NCI-H146 treated with DMSO at 0.1 percent for 48 hours (cell line): ENCODE results near the gene PANK4.

ENCODE experiments used
- DNase-seq: peaks from one replicate; lab custom pipeline; 2025; ENCODE audit not compliant: unreplicated experiment; lab: John Stamatoyannopoulos, UW

The PANK4 gene

DNA sequence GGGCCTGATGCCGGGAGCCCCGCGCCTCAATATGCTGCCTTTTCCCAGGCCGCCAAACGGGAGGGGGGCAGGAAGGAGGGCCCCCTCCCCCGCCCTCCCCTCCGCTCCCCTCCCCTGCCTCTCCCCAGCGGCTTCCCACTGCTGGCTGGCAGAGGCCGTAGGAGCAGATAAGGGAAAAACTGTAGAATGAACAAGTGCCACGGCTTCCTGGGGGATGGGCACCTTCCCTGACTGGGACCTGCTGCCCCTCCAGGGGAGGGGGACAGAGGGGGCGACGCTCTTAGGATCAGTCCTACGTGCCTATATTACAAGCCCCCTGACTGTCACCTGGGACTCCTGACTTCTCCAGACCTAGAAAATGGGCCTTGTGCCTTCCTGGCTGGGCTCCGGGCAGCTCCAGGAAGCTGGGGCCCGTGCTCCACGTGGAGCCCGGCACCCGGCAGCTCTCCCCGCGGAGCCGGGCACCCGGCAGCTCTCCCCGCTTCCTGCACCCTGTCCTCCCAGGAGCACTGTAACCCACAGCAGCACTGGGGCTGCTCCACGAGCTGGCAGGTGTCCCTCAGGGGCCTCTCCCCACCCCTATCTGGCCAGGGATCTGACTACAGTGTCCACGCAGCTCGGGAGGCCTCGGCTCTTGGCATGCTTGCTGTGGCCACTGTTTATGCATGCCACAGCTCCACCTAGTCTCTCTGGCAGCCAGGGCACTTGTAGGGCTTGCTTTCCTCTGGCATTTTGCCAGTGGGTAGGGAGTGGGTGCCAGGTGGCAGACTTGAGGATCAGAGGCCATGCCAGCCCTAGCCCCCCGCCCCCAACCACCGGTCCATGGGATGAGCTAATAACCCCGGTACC, 4.3 kb upstream of the PANK4 start:
- DNase-seq: no peak

GRCh38 chr1:2529784-2530512, 3.6 kb upstream of the PANK4 start, which contains the start of gene HES5:
TSS of gene HES5 (minus strand) at chr1:2530263. CDS start at chr1:2530164, 99 bp downstream.
- DNase-seq: no peak

DNA sequence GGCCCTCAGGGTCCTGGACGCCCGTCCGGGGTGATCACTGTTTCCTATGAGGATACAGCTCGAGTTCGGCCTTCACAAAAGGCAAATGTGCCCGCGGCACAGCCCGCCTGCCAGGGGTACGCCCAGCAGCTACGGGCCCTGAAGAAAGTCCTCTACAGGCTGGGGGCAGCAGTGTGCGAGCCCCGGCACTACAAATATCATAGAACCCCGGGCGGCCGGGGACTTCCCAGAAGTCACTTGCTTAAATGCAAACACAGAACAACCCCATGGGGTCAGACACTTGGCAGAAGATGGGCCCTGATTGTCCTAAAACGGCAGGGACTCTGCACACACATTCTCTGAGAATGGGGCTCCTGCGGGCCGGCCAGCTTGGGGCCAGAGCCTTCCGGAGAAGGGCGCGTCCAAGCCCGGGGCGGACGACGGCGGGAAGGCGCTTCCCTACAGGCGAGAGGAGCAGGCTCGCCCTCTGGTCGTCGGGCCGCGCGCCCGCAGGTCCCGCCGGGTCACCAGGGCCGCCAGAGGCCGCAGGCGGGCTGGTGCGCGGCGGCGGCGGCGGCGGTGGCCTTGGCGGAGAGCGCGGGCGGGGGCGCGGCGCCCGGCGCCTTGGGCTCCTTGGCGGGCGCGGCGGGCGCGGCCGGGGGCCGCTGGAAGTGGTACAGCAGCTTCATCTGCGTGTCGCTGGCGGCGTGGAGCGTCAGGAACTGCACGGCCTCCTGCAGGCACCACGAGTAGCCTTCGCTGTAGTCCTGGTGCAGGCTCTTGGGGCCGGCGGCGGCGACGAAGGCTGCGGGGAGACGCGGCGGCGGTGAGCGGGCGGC, 2.8 kb upstream of the PANK4 start:
- DNase-seq: no peak

DNA sequence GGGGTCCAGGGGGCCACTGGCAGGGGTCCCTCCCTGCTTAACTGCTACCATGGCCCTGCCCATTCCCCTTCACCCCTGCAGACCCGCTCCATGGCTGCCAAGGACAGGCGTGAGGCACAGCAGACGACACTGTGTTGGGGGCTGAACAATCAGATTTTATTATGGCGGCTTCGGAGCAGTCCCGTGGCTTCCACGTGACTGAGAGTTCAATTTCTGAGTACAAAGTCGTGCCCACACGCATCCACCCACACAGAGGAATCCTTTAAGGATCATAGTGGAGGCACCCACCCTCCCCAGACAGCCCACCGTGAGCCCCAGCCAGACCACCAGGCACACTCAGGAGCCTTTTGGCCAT, 2.2 kb upstream of the PANK4 start:
- DNase-seq: no peak

- no peak for DNase-seq
Observed at GRCh38 chr1:2528016-2528415, 1.6 kb upstream of the PANK4 start.

GRCh38 chr1:2527556-2527860, 1.1 kb upstream of the PANK4 start:
- DNase-seq: no peak

GRCh38 chr1:2526824-2527555, 594 bp upstream of the PANK4 start:
- DNase-seq: no peak

- no peak for DNase-seq
Observed at GRCh38 chr1:2525572-2525919, 850 bp downstream of the PANK4 start.

GRCh38 chr1:2523891-2524609, 2.3 kb downstream of the PANK4 start:
- DNase-seq: no peak

GRCh38 chr1:2523191-2523890, 3.1 kb downstream of the PANK4 start:
- DNase-seq: no peak

GRCh38 chr1:2522230-2522629, 4.2 kb downstream of the PANK4 start:
- no peak for DNase-seq

- DNase-seq: no peak
Observed at GRCh38 chr1:2520806-2521205, 5.6 kb downstream of the PANK4 start.

DNA sequence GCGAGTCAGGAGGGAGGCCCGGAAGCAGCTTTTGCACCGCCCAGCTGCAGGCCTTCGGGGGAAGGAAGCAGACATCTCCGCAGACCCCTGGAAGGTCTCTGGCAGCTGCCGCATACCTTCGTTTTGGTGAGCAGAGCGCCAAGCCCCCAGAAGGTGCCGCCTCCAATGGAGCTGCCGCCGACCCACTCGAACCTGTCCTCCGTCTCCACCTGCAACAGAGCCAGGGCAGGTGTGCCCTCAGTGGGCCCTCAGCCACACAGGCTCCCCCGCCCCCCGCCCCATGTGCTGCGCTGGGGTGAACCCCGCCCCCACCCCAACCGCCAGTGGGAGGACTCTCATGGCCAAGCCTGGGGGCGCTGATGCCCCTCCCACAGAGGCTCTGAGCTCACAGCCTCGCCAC, 6.2 kb downstream of the PANK4 start:
- no peak for DNase-seq

GRCh38 chr1:2519729-2520128, 6.7 kb downstream of the PANK4 start:
- DNase-seq: no peak

DNA sequence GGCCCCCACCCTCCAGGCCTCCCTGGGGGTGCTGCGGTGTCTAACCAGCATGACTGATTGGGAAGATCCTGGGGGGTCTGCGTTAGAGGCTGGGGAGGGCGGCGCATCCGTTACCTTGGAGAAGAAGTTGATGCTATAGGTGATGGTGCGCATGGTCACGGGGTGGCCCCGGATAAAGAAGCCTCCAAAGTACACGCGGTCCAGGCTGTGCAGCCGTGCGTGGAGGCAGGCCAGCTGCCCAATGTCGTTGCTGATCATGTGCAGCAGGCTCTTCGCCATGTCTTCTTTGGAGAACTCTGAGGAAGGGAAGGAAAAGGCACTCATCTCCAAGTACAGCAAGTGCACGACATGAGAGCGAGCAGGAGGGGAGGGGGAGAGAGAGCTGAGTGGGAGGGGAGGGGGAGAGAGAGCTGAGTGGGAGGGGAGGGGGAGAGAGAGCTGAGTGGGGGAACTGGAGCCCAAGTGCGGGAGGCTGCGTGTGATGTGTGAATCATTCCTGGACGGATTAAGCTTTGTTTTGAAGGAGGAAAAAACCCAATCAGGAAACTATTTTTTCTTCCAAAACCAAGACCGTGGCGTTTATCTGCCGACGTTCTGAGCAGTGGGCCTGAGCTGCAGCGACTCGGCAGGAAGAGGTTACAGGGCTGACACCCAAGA, 7.2 kb downstream of the PANK4 start:
- no peak for DNase-seq

- DNase-seq: no peak
Observed at GRCh38 chr1:2518528-2518927, 7.9 kb downstream of the PANK4 start.

DNA sequence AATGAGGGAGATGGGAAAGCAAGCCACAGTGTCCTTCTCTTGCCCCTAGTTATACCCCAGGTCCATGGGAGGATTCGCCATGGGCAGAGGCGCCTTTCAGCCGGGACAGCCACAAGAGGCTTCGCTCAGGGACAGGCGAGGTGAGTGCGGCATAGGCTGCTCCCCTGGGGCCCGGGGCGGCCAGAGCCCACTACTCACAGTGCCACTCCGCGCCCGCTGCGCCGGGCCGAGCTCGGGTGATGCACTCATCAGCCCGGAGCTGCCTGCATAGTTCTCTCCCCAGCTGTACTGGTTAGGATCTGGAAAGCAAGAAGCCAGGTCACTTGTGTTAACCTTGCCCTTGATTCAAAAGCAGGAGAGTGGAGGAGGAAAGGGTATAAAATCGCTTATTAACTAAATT, 8.4 kb downstream of the PANK4 start:
- DNase-seq: no peak

- DNase-seq: no peak
Observed at GRCh38 chr1:2516946-2517345, 9.4 kb downstream of the PANK4 start.

GRCh38 chr1:2516124-2516523, 10.3 kb downstream of the PANK4 start:
- DNase-seq: no peak

DNA sequence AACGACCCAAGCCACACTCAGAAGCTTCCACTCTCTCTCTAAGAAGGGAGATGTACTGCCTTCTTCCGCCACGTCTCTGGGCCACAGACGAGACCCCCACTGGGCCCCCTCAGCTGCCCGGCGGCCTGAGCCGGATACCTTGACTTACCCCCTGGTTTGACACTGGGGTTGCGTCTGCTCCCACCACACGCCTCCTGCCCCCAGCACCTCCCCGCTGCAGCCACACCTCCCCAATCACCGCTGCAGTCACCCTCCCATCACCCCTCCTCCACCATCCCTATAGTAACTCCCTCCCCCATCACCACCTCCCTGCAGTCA, 10.7 kb downstream of the PANK4 start:
- no peak for DNase-seq
